NCI-H524 (cell line): ENCODE measurements around the gene NUDT1.

Source experiments
- DNase-seq, 2 experiments: peaks; one replicate each; lab custom pipeline; 2025; lab: John Stamatoyannopoulos, UW

Gene NUDT1

DNA sequence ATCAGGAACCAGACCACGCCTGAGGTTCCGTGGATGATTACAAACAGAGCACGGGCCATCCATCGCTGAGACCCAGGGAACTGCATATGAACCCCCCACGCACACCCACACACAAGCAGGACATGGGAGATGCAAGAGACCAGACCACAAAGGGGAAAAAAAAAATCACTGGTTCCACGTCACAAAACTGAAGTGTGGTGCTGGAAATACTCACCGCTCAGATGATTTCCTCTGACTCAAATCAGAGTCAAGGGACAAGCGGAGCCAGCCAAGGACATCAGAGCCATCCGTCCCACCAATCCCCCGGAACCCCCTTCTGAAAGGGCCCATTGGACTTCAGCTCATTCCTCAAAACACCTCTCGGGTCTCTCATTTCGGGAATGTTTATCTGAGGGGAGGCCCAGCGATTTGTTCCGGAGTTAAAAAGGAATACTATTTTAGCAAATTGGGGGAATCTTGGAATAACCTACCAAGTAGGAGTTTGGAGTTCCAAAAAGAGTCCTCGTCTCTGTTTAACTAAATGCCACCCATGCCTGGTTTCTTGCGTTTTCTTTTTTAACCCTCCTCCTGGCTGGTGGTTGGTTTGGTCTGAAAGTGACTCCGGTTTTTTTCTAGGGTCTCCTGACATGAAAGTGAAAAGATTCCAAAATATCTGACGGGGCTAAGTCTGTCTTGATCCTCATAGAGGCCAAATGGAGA is 57.3 kb downstream of the NUDT1 start:
- DNase-seq = no peak

DNA sequence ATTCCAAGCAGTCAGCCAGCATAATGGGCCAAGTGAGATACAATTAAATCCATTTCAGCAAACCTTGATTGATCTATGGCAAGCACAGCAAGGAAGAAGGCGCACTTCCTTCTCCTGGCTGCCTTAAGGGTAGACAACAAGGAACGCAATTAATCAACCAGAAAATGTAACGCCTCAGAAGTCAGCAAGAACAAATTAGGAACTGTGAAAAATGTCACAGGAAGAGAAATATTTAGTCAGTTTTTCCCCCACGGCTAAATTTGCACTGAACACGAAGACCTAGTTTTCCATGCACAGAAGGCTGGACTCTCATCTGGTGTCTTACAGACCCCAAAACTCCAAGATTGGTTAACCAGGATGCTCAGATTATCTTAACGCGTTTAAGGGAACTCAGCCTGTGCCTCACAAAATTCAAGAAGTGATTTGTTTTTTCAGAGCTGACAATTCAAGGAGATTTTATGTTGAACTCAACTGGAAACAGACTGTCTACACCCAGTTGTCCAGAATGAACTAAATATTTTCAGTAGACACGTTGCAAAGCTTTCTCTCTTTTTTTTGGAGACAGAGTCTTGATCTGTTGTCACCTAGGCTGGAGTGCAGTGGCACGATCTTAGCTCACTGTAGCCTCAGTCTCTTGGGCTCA is 58.0 kb downstream of the NUDT1 start:
- no peak for DNase-seq
